CD14-positive monocyte (primary cell): ENCODE results near the gene TCEANC2. TPM values are rescaled to one million over a fixed set of nuclear protein-coding genes. Genes with fewer than 3 reads are reported as not detected.

Experiments
- DNase-seq, 3 donors: peaks; one replicate each; pipeline ENCODE4 v3.0.0-alpha.2; 2011 to 2022
- H2AFZ ChIP-seq: 2 replicates; pipeline ENCODE4 v1.6.0; 2012; ENCODE audit warnings: mild to moderate bottlenecking, low read depth, low read length, inconsistent platforms; ENCODE audit not compliant: insufficient read depth, poor library complexity, severe bottlenecking
- H3K27ac ChIP-seq, 2 donors: 1 replicate in 1 of 2; 2 replicates in 1 of 2; pipeline ENCODE4 v1.5.1; 2012 to 2013; ENCODE audit warnings: low read length in 2 of 2, control low read depth in 1 of 2, inconsistent platforms in 1 of 2, low read depth in 1 of 2, mild to moderate bottlenecking in 1 of 2
- H3K27me3 ChIP-seq, 2 donors: one replicate each; pipeline versions ENCODE4 v1.6.0 to v1.6.1; 2011 to 2013; ENCODE audit warnings: low read length in 2 of 2; ENCODE audit not compliant: control insufficient read depth in 2 of 2, insufficient read depth in 2 of 2
- H3K36me3 ChIP-seq, 2 donors: replicated peaks in 1 of 2; 1 replicate in 1 of 2; 2 replicates in 1 of 2; pipeline versions ENCODE4 v1.5.1 to v1.6.1; 2012 to 2013; ENCODE audit warnings: low read length in 2 of 2, control low read depth in 1 of 2, inconsistent platforms in 1 of 2, mild to moderate bottlenecking in 1 of 2; ENCODE audit not compliant: insufficient read depth in 2 of 2, control insufficient read depth in 1 of 2
- H3K4me1 ChIP-seq, 2 donors: 1 replicate in 1 of 2; 2 replicates in 1 of 2; pipeline versions ENCODE4 v1.5.1 to v1.6.1; 2012 to 2013; ENCODE audit warnings: low read length in 2 of 2, control low read depth in 1 of 2, inconsistent platforms in 1 of 2, mild to moderate bottlenecking in 1 of 2, moderate library complexity in 1 of 2; ENCODE audit not compliant: insufficient read depth in 2 of 2, control insufficient read depth in 1 of 2
- H3K4me2 ChIP-seq: replicated peaks from 2 replicates; pipeline ENCODE3; 2012; ENCODE audit warnings: low read length, moderate library complexity, mild to moderate bottlenecking; ENCODE audit not compliant: poor library complexity, severe bottlenecking; ENCODE audit errors: extremely low read depth
- H3K4me3 ChIP-seq, 3 experiments: fragments of 200-600 bp in 1 of 3; sonication (generic) in 1 of 3; replicated peaks in 1 of 3; 1 replicate in 2 of 3; 2 replicates in 1 of 3; pipeline ENCODE4 v1.5.1; 2011 to 2013; ENCODE audit warnings: low read length in 3 of 3, mild to moderate bottlenecking in 3 of 3, control low read depth in 2 of 3, low read depth in 2 of 3, inconsistent platforms in 1 of 3, moderate library complexity in 1 of 3
- H3K79me2 ChIP-seq: 2 replicates; pipeline ENCODE4 v1.6.0; 2012; ENCODE audit warnings: mild to moderate bottlenecking, control low read depth, inconsistent platforms, low read length, moderate library complexity; ENCODE audit not compliant: insufficient read depth
- H3K9ac ChIP-seq: 2 replicates; pipeline ENCODE4 v1.6.0; 2017; ENCODE audit warnings: low read length, mild to moderate bottlenecking; ENCODE audit not compliant: insufficient read depth, poor library complexity, severe bottlenecking
- H3K9me3 ChIP-seq, 2 donors: replicated peaks in 1 of 2; 1 replicate in 1 of 2; 2 replicates in 1 of 2; pipeline versions ENCODE4 v1.5.1 to v1.6.1; 2012 to 2013; ENCODE audit warnings: low read length in 2 of 2, control low read depth in 1 of 2; ENCODE audit not compliant: control insufficient read depth in 1 of 2, insufficient read depth in 1 of 2
- H4K20me1 ChIP-seq: 2 replicates; pipeline ENCODE4 v1.6.0; 2012; ENCODE audit warnings: mild to moderate bottlenecking, low read length, control low read depth, moderate library complexity; ENCODE audit not compliant: insufficient read depth
- H3K27ac Mint-ChIP-seq, 7 donors: one replicate each; pipeline ENCODE4 v1.8.0; 2020; ENCODE audit warnings: mild to moderate bottlenecking in 7 of 7, mixed read lengths in 7 of 7, moderate library complexity in 6 of 7, inconsistent platforms in 2 of 7
- H3K27me3 Mint-ChIP-seq, 3 donors: one replicate each; pipeline ENCODE4 v1.8.0; 2021 to 2022; ENCODE audit warnings: low read depth in 3 of 3, mild to moderate bottlenecking in 3 of 3, mixed read lengths in 3 of 3, moderate library complexity in 3 of 3, inconsistent platforms in 1 of 3
- H3K36me3 Mint-ChIP-seq, 2 donors: one replicate each; pipeline ENCODE4 v1.8.0; 2020; ENCODE audit warnings: mixed read lengths in 2 of 2, inconsistent platforms in 1 of 2, mild to moderate bottlenecking in 1 of 2
- H3K4me1 Mint-ChIP-seq: one replicate; pipeline ENCODE4 v1.8.0; 2020; ENCODE audit warnings: mild to moderate bottlenecking, mixed read lengths
- H3K4me3 Mint-ChIP-seq, 2 donors: one replicate each; pipeline ENCODE4 v1.8.0; 2020; ENCODE audit warnings: mild to moderate bottlenecking in 2 of 2, mixed read lengths in 2 of 2, moderate library complexity in 1 of 2
- H3K9me3 Mint-ChIP-seq, 7 donors: one replicate each; pipeline ENCODE4 v1.8.0; 2020 to 2022; ENCODE audit warnings: mixed read lengths in 7 of 7, mild to moderate bottlenecking in 6 of 7, moderate library complexity in 6 of 7, inconsistent platforms in 2 of 7
- CTCF ChIP-seq: fragments of 200-600 bp; IDR thresholded peaks from one replicate; pipeline ENCODE4 v1.8.0; 2022; ENCODE audit warnings: antibody characterized with exemption, mild to moderate bottlenecking
- WGBS: methylation state at CpG from one replicate; pipeline ENCODE4 v1.1.5; 2013; ENCODE audit warnings: missing lambda C conversion rate; ENCODE audit not compliant: insufficient coverage; 5-methylcytosine and 5-hydroxymethylcytosine counted together
- intact Hi-C, 2 donors: fragments of 100-400 bp; cut with micrococcal nuclease; formaldehyde crosslinking; loops; one replicate each; pipeline versions ENCODE4 v1.15.0 to v1.15.1; 2023
- polyA plus RNA-seq, 3 donors: library from polyadenylated mRNA; depleted of rRNA in 1 of 3; unstranded in 2 of 3; stranded (reverse) in 1 of 3; fragments of 300-500 nt in 2 of 3; fragments of >200 nt in 1 of 3; fragmentation: Illumina TruSeq in 2 of 3; gene quantifications; 1 replicate in 2 of 3; 2 replicates in 1 of 3; pipeline ENCODE4 v1.2.3, GENCODE V29; 2012 to 2021

Gene TCEANC2
- polyA plus RNA-seq, 3 donors, result 3.0 to 6.7 (median 3.8) TPM

GRCh38 chr1:54120018-54120697 lies 66.8 kb downstream of the TCEANC2 start:
- H3K4me3 Mint-ChIP-seq, result no peak overlapping the region
- Histone ChIP-seq H3K79me2 (no peaks in the 10 kb centered on the region), H3K27me3 (peaks cover 0 to 8% of the 10 kb centered on the region in 2 donors), H3K4me2 (no peak overlapping the region), H3K36me3 (no peaks in the 10 kb centered on the region), H3K9ac (no peak overlapping the region), H3K4me1 (peaks cover 5 to 6% of the 10 kb centered on the region in 2 donors), H3K4me3 (no peak overlapping the region), H3K9me3 (no peaks in the 10 kb centered on the region), H4K20me1 (no peaks in the 10 kb centered on the region), H3K27ac (no peak overlapping the region), H2AFZ (no peak overlapping the region)
- H3K27me3 Mint-ChIP-seq, result peaks cover 2 to 13% (median 9%) of the 10 kb centered on the region in 3 donors
- H3K36me3 Mint-ChIP-seq, result no peaks in the 10 kb centered on the region
- H3K9me3 Mint-ChIP-seq, result no peaks in the 10 kb centered on the region
- peaks cover 9% of the 10 kb centered on the region for H3K4me1 Mint-ChIP-seq
- WGBS, result 94% methylated on average over 13 of the region's 13 CpGs
- DNase-seq, result no peak
- intact Hi-C loops, result no loop called here
- TF ChIP-seq CTCF, result no peak
- no peak overlapping the region for H3K27ac Mint-ChIP-seq

GRCh38 chr1:54120698-54121481 lies 67.5 kb downstream of the TCEANC2 start:
- peak overlapping the region; percentile 15 for H3K4me2 ChIP-seq
- H3K36me3 ChIP-seq, result no peaks in the 10 kb centered on the region
- Mint-ChIP-seq H3K4me1 (peaks cover 9% of the 10 kb centered on the region), H3K36me3 (no peaks in the 10 kb centered on the region), H3K27me3 (peaks cover 2 to 13% (median 9%) of the 10 kb centered on the region in 3 donors), H3K9me3 (no peaks in the 10 kb centered on the region), H3K27ac (no peak overlapping the region), H3K4me3 (peak overlapping the region in 1 of 2 donors; percentile 60)
- DNase-seq, result no peak
- WGBS, result 77% methylated on average over 24 of the region's 33 CpGs
- H2AFZ ChIP-seq, result peak overlapping the region; percentile 71
- H3K27ac ChIP-seq, result no peak overlapping the region
- TF ChIP-seq CTCF, result no peak
- intact Hi-C loops, result no loop called here
- H3K27me3 ChIP-seq, result peaks cover 0 to 8% of the 10 kb centered on the region in 2 donors
- H3K4me1 ChIP-seq, result peaks cover 5 to 6% of the 10 kb centered on the region in 2 donors
- H3K79me2 ChIP-seq, result no peaks in the 10 kb centered on the region
- no peaks in the 10 kb centered on the region for H3K9me3 ChIP-seq
- no peak overlapping the region for H3K9ac ChIP-seq
- H3K4me3 ChIP-seq, result no peak overlapping the region
- H4K20me1 ChIP-seq, result no peaks in the 10 kb centered on the region
